GM23248 (cell line): ENCODE results near the gene NFIC.
"Not testable (repeated sequence)": the region's sequence is repeated elsewhere in the genome, so short reads cannot be mapped to it uniquely, and the experiment has no call there.

Experiments used
- EZH2 ChIP-seq: fragments of 200-600 bp; sonication (generic); IDR thresholded peaks from 2 replicates; pipeline ENCODE4 v1.6.1; 2018; ENCODE audit warnings: antibody characterized with exemption, mild to moderate bottlenecking; ENCODE audit not compliant: insufficient read depth, poor library complexity, severe bottlenecking
- EZH2phosphoT487 ChIP-seq: fragments of 200-600 bp; sonication (generic); IDR thresholded peaks from 2 replicates; pipeline ENCODE4 v1.6.1; 2018; ENCODE audit warnings: antibody characterized with exemption, moderate library complexity, mild to moderate bottlenecking, low read depth; ENCODE audit not compliant: insufficient read depth

- TF ChIP-seq EZH2, EZH2phosphoT487: not testable (repeated sequence)
Measured at GRCh38 chr19:3391911-3392310, 25.5 kb downstream of the NFIC start.
